Right lobe of liver (tissue), 4 donors: ENCODE results near the gene OGFOD3.

Experiments used
- CTCF ChIP-seq, 4 donors: fragments of 200-600 bp in 3 of 4; fragments of 450-650 bp in 1 of 4; IDR thresholded peaks; one replicate each; pipeline versions ENCODE4 v1.5.1 to v1.8.0; 2016 to 2022; ENCODE audit warnings: antibody characterized with exemption in 4 of 4, mild to moderate bottlenecking in 2 of 4
- POLR2A ChIP-seq: fragments of 450-650 bp; IDR thresholded peaks from one replicate; pipeline ENCODE4 v1.6.1; 2017; ENCODE audit warnings: antibody characterized with exemption, mild to moderate bottlenecking
- donor health status: DM: no; HTN: no; CAD: no.
- donor health status: DM: no; HTN: no; CAD: no.
- donor health status: DM: no; HTN: yes; CAD: no.

GRCh38 chr17:82384730-82385481 is 33.5 kb downstream of the OGFOD3 start:
- TF ChIP-seq CTCF (IDR thresholded peaks at IDR 0.05) (peak in 3 of 4 donors; percentile 24 to 35 (median 30)), POLR2A (no peak)
